ENCODE measurements around the gene CLCA1.

GRCh38 chr1:86517336-86517735 is 48.6 kb downstream of the CLCA1 start:
- TF ChIP-seq CTCF (IDR thresholded peaks at IDR 0.05 in 2 of 3, conservative IDR thresholded peaks at IDR 0.05 in 1 of 3; ENCODE audit: control insufficient read depth in 2 of 3, extremely low read depth in 1 of 3, insufficient read depth in 1 of 3, low read depth in 3 of 3, low read length in 3 of 3) (no peak), POLR2A (IDR thresholded peaks at IDR 0.05; ENCODE audit: low read depth, low read length) (no peak), MYC (IDR thresholded peaks at IDR 0.05; ENCODE audit: insufficient read depth, insufficient read length, insufficient replicate concordance, low read length, severe bottlenecking) (no peak), NKRF (conservative IDR thresholded peaks at IDR 0.05) (no peak), REST (IDR thresholded peaks at IDR 0.05; ENCODE audit: low read depth, low read length) (no peak), POLR2AphosphoS5 (IDR thresholded peaks at IDR 0.05; ENCODE audit: low read length) (no peak), SMAD5 (IDR thresholded peaks at IDR 0.05; ENCODE audit: low read depth) (no peak), EGR1 (IDR thresholded peaks at IDR 0.05; ENCODE audit: borderline replicate concordance in 1 of 2, low read depth in 2 of 2, low read length in 2 of 2) (no peak), PBX3 (IDR thresholded peaks at IDR 0.05; ENCODE audit: insufficient replicate concordance, low read depth, low read length) (no peak), SMAD1 (IDR thresholded peaks at IDR 0.05; ENCODE audit: low read depth, partially characterized antibody) (no peak), FOXM1 (IDR thresholded peaks at IDR 0.05; ENCODE audit: low read depth, low read length) (no peak), GABPA (IDR thresholded peaks at IDR 0.05; ENCODE audit: low read depth) (no peak)

Data from GM12878 (cell line).